GM19397 (cell line): ENCODE results near the gene ABHD6.

Source experiments
- ATAC-seq: cut with Tn5 transposase; IDR thresholded peaks from one replicate; pipeline ENCODE4 v1.9.1; 2021; ENCODE audit warnings: mild to moderate bottlenecking, moderate library complexity; ENCODE audit not compliant: unreplicated experiment

Gene ABHD6

GRCh38 chr3:58340594-58341244 lies 103.1 kb downstream of the ABHD6 start:
- ATAC-seq = no peak

DNA sequence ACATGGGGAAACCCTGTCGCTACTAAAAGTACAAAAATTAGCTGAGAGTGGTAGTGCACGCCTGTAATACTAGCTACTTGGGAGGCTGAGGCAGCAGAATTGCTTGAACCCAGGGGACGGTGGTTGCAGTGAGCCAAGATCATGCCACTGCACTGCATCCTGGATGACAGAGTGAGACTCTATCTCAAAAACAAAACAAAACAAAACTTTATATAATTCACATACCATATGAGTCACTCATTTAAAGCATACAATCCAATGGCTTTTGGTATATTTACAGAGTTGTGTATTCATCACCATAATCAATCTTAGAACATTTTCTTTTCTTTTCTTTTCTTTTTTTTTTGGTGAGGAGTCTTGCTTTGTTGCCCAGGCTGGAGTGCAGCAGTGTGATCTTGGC lies 103.8 kb downstream of the ABHD6 start:
- no peak for ATAC-seq

- ATAC-seq = no peak
These were observed 105.1 kb downstream of the ABHD6 start for GRCh38 chr3:58342676-58343075.
